WTC11 (cell line): ENCODE data around the gene CRADD. TPM values are rescaled to one million over a fixed set of nuclear protein-coding genes. Genes with fewer than 3 reads are reported as not detected.

Experiments used
- ATAC-seq: fragments of 200-7000 bp; cut with Tn5 transposase; 2 replicates; pipeline ENCODE4 v1.10.0; 2021; ENCODE audit warnings: mild to moderate bottlenecking, moderate library complexity
- CTCF ChIA-PET: fragments of 300-600 bp; sonication (Branson Sonifier 250); formaldehyde crosslinking; loops from one replicate; lab custom pipeline; 2021; ENCODE audit warnings: antibody characterized with exemption; lab: Charles Lee
- POLR2A ChIA-PET: fragments of 350-600 bp; sonication (Branson Sonifier 250); formaldehyde crosslinking; loops from one replicate; lab custom pipeline; 2021; ENCODE audit warnings: antibody characterized with exemption; lab: Charles Lee
- DNase-seq: peaks from one replicate; pipeline ENCODE4 v3.0.0; 2021; ENCODE audit warnings: low spot score
- H3K27ac Mint-ChIP-seq: 2 replicates; pipeline ENCODE4 v1.8.0; 2021; ENCODE audit warnings: mixed read lengths
- H3K27me3 Mint-ChIP-seq: 2 replicates; pipeline ENCODE4 v1.8.0; 2021; ENCODE audit warnings: low read depth, mild to moderate bottlenecking, moderate library complexity, mixed read lengths
- H3K36me3 Mint-ChIP-seq: 2 replicates; pipeline ENCODE4 v1.8.0; 2021; ENCODE audit warnings: mixed read lengths
- H3K4me1 Mint-ChIP-seq: 2 replicates; pipeline ENCODE4 v1.8.0; 2022; ENCODE audit warnings: mixed read lengths
- H3K4me3 Mint-ChIP-seq: 2 replicates; pipeline ENCODE4 v1.8.0; 2021; ENCODE audit warnings: mild to moderate bottlenecking, moderate library complexity, mixed read lengths
- H3K9me3 Mint-ChIP-seq: 2 replicates; pipeline ENCODE4 v1.8.0; 2021; ENCODE audit warnings: mixed read lengths
- ATF1 ChIP-seq: sonication (generic); formaldehyde crosslinking; IDR thresholded peaks from 2 replicates; pipeline ENCODE4 v1.8.1; 2023; ENCODE audit warnings: mild to moderate bottlenecking, moderate library complexity, missing genetic modification reagents
- CREB1 ChIP-seq: sonication (generic); formaldehyde crosslinking; IDR thresholded peaks from 2 replicates; pipeline ENCODE4 v1.8.0; 2023; ENCODE audit warnings: mild to moderate bottlenecking, missing genetic modification reagents
- FOXP1 ChIP-seq: sonication (generic); formaldehyde crosslinking; IDR thresholded peaks from 2 replicates; pipeline ENCODE4 v1.8.0; 2022; ENCODE audit warnings: missing genetic modification reagents, mild to moderate bottlenecking, moderate library complexity, borderline replicate concordance
- IRF2 ChIP-seq: sonication (generic); formaldehyde crosslinking; IDR thresholded peaks from 2 replicates; pipeline ENCODE4 v1.8.0; 2022; ENCODE audit warnings: low read depth, missing genetic modification reagents, borderline replicate concordance
- MYBL2 ChIP-seq: sonication (generic); formaldehyde crosslinking; IDR thresholded peaks from 2 replicates; pipeline ENCODE4 v1.8.1; 2023; ENCODE audit warnings: mild to moderate bottlenecking, moderate library complexity, missing genetic modification reagents
- NR2C2 ChIP-seq: sonication (generic); formaldehyde crosslinking; IDR thresholded peaks from 2 replicates; pipeline ENCODE4 v1.8.0; 2022; ENCODE audit warnings: mild to moderate bottlenecking, missing genetic modification reagents
- TEAD1 ChIP-seq: sonication (generic); formaldehyde crosslinking; IDR thresholded peaks from 2 replicates; pipeline ENCODE4 v1.8.0; 2022; ENCODE audit warnings: mild to moderate bottlenecking, missing genetic modification reagents
- TP53 ChIP-seq: sonication (generic); formaldehyde crosslinking; IDR thresholded peaks from 2 replicates; pipeline ENCODE4 v1.8.1; 2023; ENCODE audit warnings: mild to moderate bottlenecking, missing genetic modification reagents
- ZBTB21 ChIP-seq: sonication (generic); formaldehyde crosslinking; IDR thresholded peaks from 2 replicates; pipeline ENCODE4 v1.8.1; 2023; ENCODE audit warnings: mild to moderate bottlenecking, missing genetic modification reagents, borderline replicate concordance
- ZNF232 ChIP-seq: sonication (generic); formaldehyde crosslinking; IDR thresholded peaks from 2 replicates; pipeline ENCODE4 v1.8.0; 2022; ENCODE audit warnings: mild to moderate bottlenecking, missing genetic modification reagents
- total RNA-seq: library from RNA; stranded (reverse); gene quantifications from 3 replicates; pipeline ENCODE4 v1.2.3, GENCODE V29; 2021
- TF ChIP-seq, protein P1 (sequence below): fragments of 250-450 bp; sonication (Bioruptor Pico); conservative IDR thresholded peaks from 2 replicates; pipeline ENCODE4 v1.9.0; 2021; ENCODE audit warnings: mild to moderate bottlenecking
- TF ChIP-seq, protein P2 (sequence below): sonication (generic); formaldehyde crosslinking; IDR thresholded peaks from 2 replicates; pipeline ENCODE4 v1.8.1; 2023; ENCODE audit warnings: mild to moderate bottlenecking, missing genetic modification reagents
- TF ChIP-seq, protein P3 (sequence below): sonication (generic); formaldehyde crosslinking; IDR thresholded peaks from 2 replicates; pipeline ENCODE4 v1.8.1; 2022; ENCODE audit warnings: mild to moderate bottlenecking, missing genetic modification reagents, moderate library complexity, borderline replicate concordance
- TF ChIP-seq, protein P4 (sequence below): sonication (generic); formaldehyde crosslinking; conservative IDR thresholded peaks from 2 replicates; pipeline ENCODE4 v1.8.1; 2023; ENCODE audit warnings: mild to moderate bottlenecking, low read depth, missing genetic modification reagents, moderate library complexity
- TF ChIP-seq, protein P5 (sequence below): sonication (generic); formaldehyde crosslinking; IDR thresholded peaks from 2 replicates; pipeline ENCODE4 v1.8.0; 2022; ENCODE audit warnings: mild to moderate bottlenecking, missing genetic modification reagents
- TF ChIP-seq, protein P6 (sequence below): sonication (generic); formaldehyde crosslinking; IDR thresholded peaks from 2 replicates; pipeline ENCODE4 v1.8.1; 2022; ENCODE audit warnings: low read depth, missing genetic modification reagents, borderline replicate concordance
- TF ChIP-seq, protein P7 (sequence below): sonication (generic); formaldehyde crosslinking; IDR thresholded peaks from 2 replicates; pipeline ENCODE4 v1.8.0; 2023; ENCODE audit warnings: mild to moderate bottlenecking, missing genetic modification reagents

CRADD gene
- total RNA-seq, 1 experiment from 2014 or later, result 11.6 TPM

DNA sequence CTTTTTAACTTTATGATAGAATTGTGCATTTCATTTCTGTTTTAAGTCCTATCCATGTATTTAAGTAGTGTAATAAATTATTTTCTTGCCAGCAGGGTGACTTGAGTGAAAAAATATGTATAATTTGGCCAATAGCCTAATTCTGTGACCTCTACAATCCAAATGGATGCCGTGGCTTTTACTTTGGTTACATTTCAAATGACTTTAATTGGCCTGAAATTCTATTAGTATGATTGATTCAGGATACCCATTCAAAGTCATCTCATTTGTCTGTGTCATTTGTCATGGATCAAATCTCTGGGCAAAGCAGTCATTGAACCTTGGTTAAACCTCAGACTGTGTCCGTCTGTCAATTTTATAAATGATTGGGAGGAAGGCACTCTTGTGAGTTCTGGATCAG, 29.6 kb downstream of the CRADD start:
- DNase-seq, result no peak
- ChIA-PET CTCF (no interaction called here), POLR2A (no interaction called here)
- H3K27ac Mint-ChIP-seq, result no peak overlapping the region
- no peaks in the 10 kb centered on the region for H3K27me3 Mint-ChIP-seq
- TF ChIP-seq CREB1 (CRISPR knock-in tag) (no peak), NR2C2 (CRISPR knock-in tag) (no peak), IRF2 (no peak), FOXP1 (no peak), ATF1 (CRISPR knock-in tag) (no peak), MYBL2 (no peak), ZBTB21 (CRISPR knock-in tag) (no peak), ZNF232 (CRISPR knock-in tag) (no peak), TP53 (CRISPR knock-in tag) (no peak), TEAD1 (CRISPR knock-in tag) (no peak)
- TF ChIP-seq, protein P1, sequence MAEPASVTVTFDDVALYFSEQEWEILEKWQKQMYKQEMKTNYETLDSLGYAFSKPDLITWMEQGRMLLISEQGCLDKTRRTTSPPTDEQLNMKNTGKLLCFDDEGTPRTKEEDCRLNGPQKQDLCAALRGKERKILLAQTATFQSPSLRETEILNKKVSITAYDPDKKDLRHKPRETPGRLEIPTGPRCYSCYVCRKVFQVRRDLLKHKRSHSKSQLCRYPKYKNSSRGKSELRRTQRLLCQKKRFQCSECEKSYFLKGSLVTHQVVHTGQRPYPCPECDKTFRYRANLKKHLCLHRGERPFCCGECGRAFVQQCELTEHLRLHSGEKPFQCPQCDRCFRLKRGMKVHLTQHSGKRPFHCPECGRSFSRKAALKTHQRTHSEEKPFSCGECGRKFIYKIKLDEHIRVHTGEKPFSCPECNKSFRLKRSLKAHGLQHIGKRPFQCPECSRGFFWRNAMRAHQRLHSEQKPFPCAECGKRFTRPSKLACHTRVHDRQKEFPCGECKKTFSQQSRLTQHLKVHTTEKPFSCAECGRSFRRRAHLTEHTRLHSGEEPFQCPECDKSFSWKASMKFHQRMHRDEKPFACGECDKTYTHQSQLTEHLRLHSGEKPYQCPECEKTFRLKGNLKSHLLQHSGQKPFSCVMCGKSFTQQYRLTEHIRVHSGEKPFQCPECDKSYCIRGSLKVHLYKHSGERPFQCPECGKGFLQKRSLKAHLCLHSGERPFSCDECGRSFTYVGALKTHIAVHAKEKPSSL (CRISPR knock-in tag), result no peak
- TF ChIP-seq, protein P2, sequence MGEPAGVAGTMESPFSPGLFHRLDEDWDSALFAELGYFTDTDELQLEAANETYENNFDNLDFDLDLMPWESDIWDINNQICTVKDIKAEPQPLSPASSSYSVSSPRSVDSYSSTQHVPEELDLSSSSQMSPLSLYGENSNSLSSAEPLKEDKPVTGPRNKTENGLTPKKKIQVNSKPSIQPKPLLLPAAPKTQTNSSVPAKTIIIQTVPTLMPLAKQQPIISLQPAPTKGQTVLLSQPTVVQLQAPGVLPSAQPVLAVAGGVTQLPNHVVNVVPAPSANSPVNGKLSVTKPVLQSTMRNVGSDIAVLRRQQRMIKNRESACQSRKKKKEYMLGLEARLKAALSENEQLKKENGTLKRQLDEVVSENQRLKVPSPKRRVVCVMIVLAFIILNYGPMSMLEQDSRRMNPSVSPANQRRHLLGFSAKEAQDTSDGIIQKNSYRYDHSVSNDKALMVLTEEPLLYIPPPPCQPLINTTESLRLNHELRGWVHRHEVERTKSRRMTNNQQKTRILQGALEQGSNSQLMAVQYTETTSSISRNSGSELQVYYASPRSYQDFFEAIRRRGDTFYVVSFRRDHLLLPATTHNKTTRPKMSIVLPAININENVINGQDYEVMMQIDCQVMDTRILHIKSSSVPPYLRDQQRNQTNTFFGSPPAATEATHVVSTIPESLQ (CRISPR knock-in tag), result no peak
- TF ChIP-seq, protein P3, sequence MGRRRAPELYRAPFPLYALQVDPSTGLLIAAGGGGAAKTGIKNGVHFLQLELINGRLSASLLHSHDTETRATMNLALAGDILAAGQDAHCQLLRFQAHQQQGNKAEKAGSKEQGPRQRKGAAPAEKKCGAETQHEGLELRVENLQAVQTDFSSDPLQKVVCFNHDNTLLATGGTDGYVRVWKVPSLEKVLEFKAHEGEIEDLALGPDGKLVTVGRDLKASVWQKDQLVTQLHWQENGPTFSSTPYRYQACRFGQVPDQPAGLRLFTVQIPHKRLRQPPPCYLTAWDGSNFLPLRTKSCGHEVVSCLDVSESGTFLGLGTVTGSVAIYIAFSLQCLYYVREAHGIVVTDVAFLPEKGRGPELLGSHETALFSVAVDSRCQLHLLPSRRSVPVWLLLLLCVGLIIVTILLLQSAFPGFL (CRISPR knock-in tag), result no peak
- TF ChIP-seq, protein P4, sequence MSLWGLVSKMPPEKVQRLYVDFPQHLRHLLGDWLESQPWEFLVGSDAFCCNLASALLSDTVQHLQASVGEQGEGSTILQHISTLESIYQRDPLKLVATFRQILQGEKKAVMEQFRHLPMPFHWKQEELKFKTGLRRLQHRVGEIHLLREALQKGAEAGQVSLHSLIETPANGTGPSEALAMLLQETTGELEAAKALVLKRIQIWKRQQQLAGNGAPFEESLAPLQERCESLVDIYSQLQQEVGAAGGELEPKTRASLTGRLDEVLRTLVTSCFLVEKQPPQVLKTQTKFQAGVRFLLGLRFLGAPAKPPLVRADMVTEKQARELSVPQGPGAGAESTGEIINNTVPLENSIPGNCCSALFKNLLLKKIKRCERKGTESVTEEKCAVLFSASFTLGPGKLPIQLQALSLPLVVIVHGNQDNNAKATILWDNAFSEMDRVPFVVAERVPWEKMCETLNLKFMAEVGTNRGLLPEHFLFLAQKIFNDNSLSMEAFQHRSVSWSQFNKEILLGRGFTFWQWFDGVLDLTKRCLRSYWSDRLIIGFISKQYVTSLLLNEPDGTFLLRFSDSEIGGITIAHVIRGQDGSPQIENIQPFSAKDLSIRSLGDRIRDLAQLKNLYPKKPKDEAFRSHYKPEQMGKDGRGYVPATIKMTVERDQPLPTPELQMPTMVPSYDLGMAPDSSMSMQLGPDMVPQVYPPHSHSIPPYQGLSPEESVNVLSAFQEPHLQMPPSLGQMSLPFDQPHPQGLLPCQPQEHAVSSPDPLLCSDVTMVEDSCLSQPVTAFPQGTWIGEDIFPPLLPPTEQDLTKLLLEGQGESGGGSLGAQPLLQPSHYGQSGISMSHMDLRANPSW (CRISPR knock-in tag), result no peak
- TF ChIP-seq, protein P5, sequence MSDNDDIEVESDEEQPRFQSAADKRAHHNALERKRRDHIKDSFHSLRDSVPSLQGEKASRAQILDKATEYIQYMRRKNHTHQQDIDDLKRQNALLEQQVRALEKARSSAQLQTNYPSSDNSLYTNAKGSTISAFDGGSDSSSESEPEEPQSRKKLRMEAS (CRISPR knock-in tag), result no peak
- TF ChIP-seq, protein P6, sequence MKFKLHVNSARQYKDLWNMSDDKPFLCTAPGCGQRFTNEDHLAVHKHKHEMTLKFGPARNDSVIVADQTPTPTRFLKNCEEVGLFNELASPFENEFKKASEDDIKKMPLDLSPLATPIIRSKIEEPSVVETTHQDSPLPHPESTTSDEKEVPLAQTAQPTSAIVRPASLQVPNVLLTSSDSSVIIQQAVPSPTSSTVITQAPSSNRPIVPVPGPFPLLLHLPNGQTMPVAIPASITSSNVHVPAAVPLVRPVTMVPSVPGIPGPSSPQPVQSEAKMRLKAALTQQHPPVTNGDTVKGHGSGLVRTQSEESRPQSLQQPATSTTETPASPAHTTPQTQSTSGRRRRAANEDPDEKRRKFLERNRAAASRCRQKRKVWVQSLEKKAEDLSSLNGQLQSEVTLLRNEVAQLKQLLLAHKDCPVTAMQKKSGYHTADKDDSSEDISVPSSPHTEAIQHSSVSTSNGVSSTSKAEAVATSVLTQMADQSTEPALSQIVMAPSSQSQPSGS (CRISPR knock-in tag), result no peak
- TF ChIP-seq, protein P7, sequence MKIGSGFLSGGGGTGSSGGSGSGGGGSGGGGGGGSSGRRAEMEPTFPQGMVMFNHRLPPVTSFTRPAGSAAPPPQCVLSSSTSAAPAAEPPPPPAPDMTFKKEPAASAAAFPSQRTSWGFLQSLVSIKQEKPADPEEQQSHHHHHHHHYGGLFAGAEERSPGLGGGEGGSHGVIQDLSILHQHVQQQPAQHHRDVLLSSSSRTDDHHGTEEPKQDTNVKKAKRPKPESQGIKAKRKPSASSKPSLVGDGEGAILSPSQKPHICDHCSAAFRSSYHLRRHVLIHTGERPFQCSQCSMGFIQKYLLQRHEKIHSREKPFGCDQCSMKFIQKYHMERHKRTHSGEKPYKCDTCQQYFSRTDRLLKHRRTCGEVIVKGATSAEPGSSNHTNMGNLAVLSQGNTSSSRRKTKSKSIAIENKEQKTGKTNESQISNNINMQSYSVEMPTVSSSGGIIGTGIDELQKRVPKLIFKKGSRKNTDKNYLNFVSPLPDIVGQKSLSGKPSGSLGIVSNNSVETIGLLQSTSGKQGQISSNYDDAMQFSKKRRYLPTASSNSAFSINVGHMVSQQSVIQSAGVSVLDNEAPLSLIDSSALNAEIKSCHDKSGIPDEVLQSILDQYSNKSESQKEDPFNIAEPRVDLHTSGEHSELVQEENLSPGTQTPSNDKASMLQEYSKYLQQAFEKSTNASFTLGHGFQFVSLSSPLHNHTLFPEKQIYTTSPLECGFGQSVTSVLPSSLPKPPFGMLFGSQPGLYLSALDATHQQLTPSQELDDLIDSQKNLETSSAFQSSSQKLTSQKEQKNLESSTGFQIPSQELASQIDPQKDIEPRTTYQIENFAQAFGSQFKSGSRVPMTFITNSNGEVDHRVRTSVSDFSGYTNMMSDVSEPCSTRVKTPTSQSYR (CRISPR knock-in tag), result no peak
- peaks cover 28% of the 10 kb centered on the region for H3K4me1 Mint-ChIP-seq
- H3K4me3 Mint-ChIP-seq, result no peak overlapping the region
- H3K9me3 Mint-ChIP-seq, result peaks cover 23% of the 10 kb centered on the region
- no peak for ATAC-seq
- H3K36me3 Mint-ChIP-seq, result peaks cover 18% of the 10 kb centered on the region
